Stimulated activated naive CD8-positive, alpha-beta T cell treated with anti-CD3 and anti-CD28 coated beads, Interleukin-15, Interleukin-2, amounts not matched to agents 100 ng/mL and 50 ng/mL, for 24 hours (primary cell): ENCODE results near the gene SEC22C.

ENCODE experiments used
- H3K27ac Mint-ChIP-seq: one replicate; pipeline ENCODE4 v1.8.0; 2021; ENCODE audit warnings: mild to moderate bottlenecking, mixed read lengths
- H3K27me3 Mint-ChIP-seq: one replicate; pipeline ENCODE4 v1.8.0; 2021; ENCODE audit warnings: mixed read lengths
- H3K36me3 Mint-ChIP-seq: one replicate; pipeline ENCODE4 v1.8.0; 2021; ENCODE audit warnings: low read depth, mixed read lengths
- H3K4me1 Mint-ChIP-seq: one replicate; pipeline ENCODE4 v1.8.0; 2021; ENCODE audit warnings: low read depth, mixed read lengths
- H3K4me3 Mint-ChIP-seq: one replicate; pipeline ENCODE4 v1.8.0; 2021; ENCODE audit warnings: mild to moderate bottlenecking, mixed read lengths
- H3K9me3 Mint-ChIP-seq: one replicate; pipeline ENCODE4 v1.8.0; 2021; ENCODE audit warnings: mixed read lengths

The SEC22C gene

GRCh38 chr3:42505128-42505848 is 76.5 kb downstream of the SEC22C start:
- Mint-ChIP-seq H3K9me3 (no peaks in the 10 kb centered on the region), H3K4me1 (peaks cover 43% of the 10 kb centered on the region), H3K36me3 (no peaks in the 10 kb centered on the region), H3K4me3 (no peak overlapping the region), H3K27ac (no peak overlapping the region), H3K27me3 (peaks cover 10% of the 10 kb centered on the region)

- Mint-ChIP-seq H3K27ac (no peak overlapping the region), H3K4me3 (no peak overlapping the region), H3K27me3 (peaks cover 16% of the 10 kb centered on the region), H3K9me3 (no peaks in the 10 kb centered on the region), H3K36me3 (no peaks in the 10 kb centered on the region), H3K4me1 (peaks cover 43% of the 10 kb centered on the region)
Observed at GRCh38 chr3:42504334-42505127, 77.2 kb downstream of the SEC22C start.

DNA sequence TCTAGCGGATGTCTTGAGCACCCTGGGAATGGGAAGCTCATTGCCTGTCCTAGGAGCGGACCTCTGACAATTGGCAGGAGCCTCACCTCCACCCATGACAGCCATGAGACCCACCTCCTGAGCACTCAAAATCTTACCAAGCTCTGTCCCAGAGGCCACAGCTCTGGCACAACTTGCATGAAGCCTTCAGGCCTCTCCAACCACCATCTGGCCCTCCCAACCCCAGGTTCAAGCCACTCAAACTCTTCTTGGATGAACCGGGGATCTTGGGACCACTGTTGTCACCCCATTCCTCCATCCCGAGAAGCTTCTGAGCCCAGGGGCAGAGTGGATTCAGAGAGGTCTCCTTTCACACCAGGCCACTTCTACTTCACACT is 77.8 kb downstream of the SEC22C start:
- Mint-ChIP-seq H3K4me1 (peaks cover 43% of the 10 kb centered on the region), H3K27me3 (peaks cover 19% of the 10 kb centered on the region), H3K9me3 (no peaks in the 10 kb centered on the region), H3K36me3 (no peaks in the 10 kb centered on the region), H3K4me3 (peak overlapping the region; percentile 3), H3K27ac (no peak overlapping the region)

DNA sequence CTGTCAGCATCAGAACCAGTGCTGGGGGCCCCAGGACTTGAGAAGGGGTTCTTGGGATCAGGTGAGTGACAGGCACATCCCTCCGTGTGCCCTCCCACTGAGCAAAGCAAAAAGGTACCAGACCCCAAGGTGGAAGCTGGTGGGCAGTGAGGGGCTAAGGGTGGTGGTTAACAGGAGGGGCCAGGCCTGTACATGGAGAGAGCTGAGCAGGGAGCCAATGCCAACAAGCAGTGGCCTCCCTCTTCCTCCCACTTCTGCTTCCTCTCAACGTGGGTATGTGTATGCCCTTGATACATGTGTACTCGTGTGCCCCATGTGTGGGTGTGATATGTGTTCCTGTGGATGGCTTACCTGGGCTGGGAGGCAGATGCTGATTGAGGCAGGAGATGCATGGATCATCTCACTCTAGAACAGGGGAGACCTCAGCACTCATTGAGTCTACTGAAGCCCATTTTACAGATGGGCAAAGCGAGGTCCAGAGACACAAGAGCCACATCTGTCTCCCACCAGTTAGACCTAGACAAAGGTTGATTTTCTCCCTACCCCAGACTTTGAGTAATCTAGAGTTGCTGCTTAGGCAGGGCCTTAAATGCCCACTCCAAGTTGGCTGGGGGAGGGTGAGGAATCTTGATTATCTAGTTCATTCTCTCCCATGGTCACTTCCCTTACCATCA is 78.4 kb downstream of the SEC22C start:
- Mint-ChIP-seq H3K4me3 (peak overlapping the region; percentile 79), H3K36me3 (no peaks in the 10 kb centered on the region), H3K9me3 (no peaks in the 10 kb centered on the region), H3K4me1 (peaks cover 43% of the 10 kb centered on the region), H3K27ac (peak overlapping the region; percentile 40), H3K27me3 (peaks cover 24% of the 10 kb centered on the region)

GRCh38 chr3:42502429-42503250 is 79.1 kb downstream of the SEC22C start, which contains the start of gene VIPR1:
TSS of gene VIPR1 (plus strand) at chr3:42502643. CDS start at chr3:42502736, 93 bp downstream.
- Mint-ChIP-seq H3K27me3 (peaks cover 31% of the 10 kb centered on the region), H3K4me1 (peaks cover 39% of the 10 kb centered on the region), H3K4me3 (peak within 1 kb of the TSS; percentile 91), H3K36me3 (no peaks in the 10 kb centered on the region), H3K27ac (peak within 1 kb of the TSS; percentile 40), H3K9me3 (no peaks in the 10 kb centered on the region)

DNA sequence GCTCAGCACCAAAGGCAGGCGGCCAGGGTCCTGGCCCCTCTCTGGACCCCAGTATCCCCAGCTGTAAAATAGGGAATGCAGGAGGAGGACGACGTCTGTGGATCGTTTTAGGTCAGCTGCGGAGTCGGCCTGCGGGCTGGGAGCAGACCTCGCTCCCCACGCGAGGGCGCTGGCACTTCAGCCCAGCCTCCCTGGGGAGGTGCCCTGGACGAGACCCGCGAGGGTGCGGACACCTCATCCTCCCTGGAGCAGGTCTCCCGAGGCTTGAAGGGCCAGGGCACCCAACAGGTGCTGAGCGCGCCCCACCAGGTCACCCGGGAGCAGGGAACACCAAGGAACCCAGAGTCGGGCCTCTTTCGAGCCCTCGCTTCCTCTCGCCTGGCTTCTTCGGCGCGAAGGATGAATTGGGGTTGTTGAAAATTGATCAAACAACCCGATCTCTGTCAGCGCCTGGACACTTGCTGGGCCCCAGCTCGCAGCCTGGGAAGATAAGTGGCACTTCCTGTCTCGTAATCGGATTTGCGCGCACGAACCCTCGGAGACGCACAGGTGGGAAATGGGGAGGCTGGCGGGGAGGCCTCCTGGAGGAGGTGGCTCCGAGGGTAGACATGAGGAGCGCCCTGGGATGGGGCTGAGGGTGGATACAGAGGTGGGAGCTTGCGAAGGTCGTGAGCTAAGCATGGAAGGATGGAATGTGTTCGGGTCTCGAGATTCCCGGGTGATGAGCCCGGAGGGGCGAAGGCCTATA is 79.9 kb downstream of the SEC22C start:
- H3K36me3 Mint-ChIP-seq = no peaks in the 10 kb centered on the region

DNA sequence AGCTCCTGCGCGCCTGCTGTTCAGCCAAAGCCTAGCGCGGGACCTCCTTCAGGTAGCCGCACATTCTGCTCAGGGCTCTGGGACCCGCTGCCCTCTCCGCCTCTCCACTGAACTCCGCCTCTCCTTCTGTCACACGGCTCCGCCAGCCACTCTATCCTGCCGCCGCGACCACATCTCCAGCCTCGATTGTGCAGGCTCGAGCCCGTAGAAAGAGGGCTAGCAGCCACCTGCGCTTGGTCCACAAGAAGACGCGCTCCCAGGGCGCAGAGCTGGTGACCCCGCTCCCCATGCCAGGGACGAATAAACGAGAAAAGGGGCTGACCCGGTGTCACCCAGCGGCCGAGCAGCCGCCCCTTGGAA is 80.5 kb downstream of the SEC22C start:
- peaks cover 25% of the 10 kb centered on the region for H3K4me1 Mint-ChIP-seq
- no peaks in the 10 kb centered on the region for H3K36me3 Mint-ChIP-seq
- H3K4me3 Mint-ChIP-seq = peak overlapping the region; percentile 91
- H3K27me3 Mint-ChIP-seq = peaks cover 36% of the 10 kb centered on the region
- H3K9me3 Mint-ChIP-seq = no peaks in the 10 kb centered on the region
- H3K27ac Mint-ChIP-seq = no peak overlapping the region

More for the DNA sequence above, 79.9 kb downstream of the SEC22C start:
- Mint-ChIP-seq H3K9me3 (no peaks in the 10 kb centered on the region), H3K4me3 (peak overlapping the region; percentile 91), H3K27me3 (peaks cover 36% of the 10 kb centered on the region), H3K4me1 (peaks cover 31% of the 10 kb centered on the region), H3K27ac (no peak overlapping the region)

DNA sequence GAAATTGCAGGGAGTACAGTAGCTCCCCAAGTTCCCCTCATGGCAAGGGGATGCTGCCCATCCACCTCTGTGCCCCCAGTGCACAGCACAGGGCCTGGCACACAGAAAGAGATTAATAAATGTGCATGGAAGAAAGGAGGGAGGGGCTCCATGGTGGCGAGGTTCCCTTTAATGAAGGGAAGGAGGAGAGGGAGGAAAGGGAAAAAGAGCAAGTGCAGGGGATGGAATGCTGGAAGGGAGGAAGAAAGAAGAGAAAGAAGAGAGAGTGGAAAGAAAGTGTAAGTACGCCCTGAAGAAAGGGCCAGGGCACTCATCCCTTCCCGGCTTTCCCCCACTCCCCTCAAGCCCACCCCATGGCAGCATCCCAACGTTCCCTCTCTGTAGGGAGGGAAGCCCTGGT is 80.9 kb downstream of the SEC22C start:
- Mint-ChIP-seq H3K9me3 (no peaks in the 10 kb centered on the region), H3K4me1 (peaks cover 24% of the 10 kb centered on the region), H3K36me3 (no peaks in the 10 kb centered on the region), H3K4me3 (peak overlapping the region; percentile 53), H3K27ac (no peak overlapping the region), H3K27me3 (peaks cover 36% of the 10 kb centered on the region)

DNA sequence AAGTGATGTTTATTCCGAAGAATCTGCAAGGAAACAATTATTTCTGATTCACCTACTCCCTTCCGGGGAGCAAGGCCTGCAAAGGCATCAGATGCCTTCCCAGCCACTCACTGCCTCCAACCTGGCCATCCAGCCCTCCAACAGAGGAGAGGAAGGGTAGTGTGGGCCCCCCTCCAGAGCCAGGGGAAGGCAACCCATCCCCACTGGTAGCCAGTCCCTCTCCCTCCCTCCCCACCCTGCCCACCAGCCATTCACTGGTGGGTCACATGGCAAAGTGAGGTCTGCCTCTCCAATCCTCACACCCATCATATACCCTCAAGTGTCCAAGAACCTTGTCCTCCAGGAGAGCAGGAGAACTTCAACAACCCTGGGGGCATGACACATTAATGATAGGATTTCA is 81.7 kb downstream of the SEC22C start:
- Mint-ChIP-seq H3K27ac (no peak overlapping the region), H3K36me3 (no peaks in the 10 kb centered on the region), H3K4me1 (peaks cover 24% of the 10 kb centered on the region), H3K27me3 (peaks cover 36% of the 10 kb centered on the region), H3K9me3 (no peaks in the 10 kb centered on the region), H3K4me3 (no peak overlapping the region)

GRCh38 chr3:42499478-42499871 is 82.3 kb downstream of the SEC22C start:
- Mint-ChIP-seq H3K4me1 (peaks cover 24% of the 10 kb centered on the region), H3K9me3 (no peaks in the 10 kb centered on the region), H3K4me3 (no peak overlapping the region), H3K36me3 (no peaks in the 10 kb centered on the region), H3K27ac (no peak overlapping the region), H3K27me3 (peaks cover 36% of the 10 kb centered on the region)

DNA sequence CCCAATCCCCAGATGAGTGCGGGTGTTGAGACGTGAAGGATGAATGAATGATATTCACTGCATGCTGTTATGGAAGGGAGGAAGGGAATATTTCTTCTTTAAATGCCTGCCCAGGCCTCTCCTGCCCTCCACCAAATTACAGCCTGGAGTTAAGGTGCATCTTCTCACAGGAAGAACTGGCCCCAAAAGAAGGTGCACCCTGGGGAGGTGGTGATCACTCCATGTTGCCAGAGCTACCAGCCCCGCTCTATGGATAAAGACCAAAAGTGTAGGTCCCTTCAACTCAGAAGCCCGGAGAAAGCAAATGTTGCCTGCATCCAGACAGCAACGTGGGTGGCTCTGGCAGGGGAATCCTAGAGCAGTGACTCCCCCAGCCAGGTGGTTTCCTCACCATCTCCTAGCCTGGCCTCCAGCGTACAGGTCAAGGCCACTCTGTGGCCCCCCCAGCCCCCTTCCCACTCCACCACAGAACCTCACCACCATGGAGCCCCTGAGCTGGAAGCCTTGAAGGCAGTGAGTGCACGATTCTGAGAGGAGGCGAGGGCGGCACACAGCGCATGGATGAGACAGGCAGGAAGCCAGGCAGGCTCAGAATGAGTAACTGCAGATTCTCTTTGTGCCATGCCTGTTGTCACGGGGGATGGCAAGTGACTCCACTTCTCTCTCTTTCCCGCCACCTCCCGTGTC is 82.8 kb downstream of the SEC22C start:
- Mint-ChIP-seq H3K9me3 (no peaks in the 10 kb centered on the region), H3K27ac (no peak overlapping the region), H3K4me1 (peaks cover 20% of the 10 kb centered on the region), H3K4me3 (no peak overlapping the region), H3K27me3 (peaks cover 36% of the 10 kb centered on the region), H3K36me3 (no peaks in the 10 kb centered on the region)

DNA sequence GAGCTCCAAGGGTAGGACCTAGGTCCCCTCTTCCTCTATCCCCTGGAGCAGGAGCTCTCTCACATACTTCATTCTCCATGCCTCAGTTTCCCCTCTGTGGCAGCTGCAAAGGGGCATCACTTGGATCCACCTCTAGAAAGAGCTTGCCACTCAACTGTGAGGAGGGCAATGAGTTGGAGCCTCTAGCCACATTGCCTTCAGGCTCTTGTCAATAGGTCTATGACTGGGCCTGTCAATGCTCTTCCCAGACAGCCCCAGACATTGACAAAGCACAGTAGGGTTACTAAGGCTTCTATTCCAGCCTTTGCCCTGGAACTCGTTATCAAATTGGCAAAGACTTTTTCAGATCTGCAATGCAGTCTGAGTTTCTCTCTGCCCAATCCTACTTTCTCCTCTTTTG is 83.7 kb downstream of the SEC22C start:
- H3K4me3 Mint-ChIP-seq = no peak overlapping the region
- H3K4me1 Mint-ChIP-seq = peaks cover 11% of the 10 kb centered on the region
- H3K27me3 Mint-ChIP-seq = peaks cover 36% of the 10 kb centered on the region
- no peaks in the 10 kb centered on the region for H3K9me3 Mint-ChIP-seq
- no peak overlapping the region for H3K27ac Mint-ChIP-seq
- H3K36me3 Mint-ChIP-seq = no peaks in the 10 kb centered on the region
